ENCODE data around the gene ARPC2. TPM values are rescaled to one million over a fixed set of nuclear protein-coding genes. Genes with fewer than 3 reads are reported as not detected.
A peak's percentile ranks its signal among the peaks of the same experiment; 100 is the strongest.

ARPC2 gene
- total and polyA plus RNA-seq, 10 of the 15 experiments (the other 5 are each of a cell fraction or from before 2014, with no cell fraction given) = 440 to 980 (median 709) TPM

DNA sequence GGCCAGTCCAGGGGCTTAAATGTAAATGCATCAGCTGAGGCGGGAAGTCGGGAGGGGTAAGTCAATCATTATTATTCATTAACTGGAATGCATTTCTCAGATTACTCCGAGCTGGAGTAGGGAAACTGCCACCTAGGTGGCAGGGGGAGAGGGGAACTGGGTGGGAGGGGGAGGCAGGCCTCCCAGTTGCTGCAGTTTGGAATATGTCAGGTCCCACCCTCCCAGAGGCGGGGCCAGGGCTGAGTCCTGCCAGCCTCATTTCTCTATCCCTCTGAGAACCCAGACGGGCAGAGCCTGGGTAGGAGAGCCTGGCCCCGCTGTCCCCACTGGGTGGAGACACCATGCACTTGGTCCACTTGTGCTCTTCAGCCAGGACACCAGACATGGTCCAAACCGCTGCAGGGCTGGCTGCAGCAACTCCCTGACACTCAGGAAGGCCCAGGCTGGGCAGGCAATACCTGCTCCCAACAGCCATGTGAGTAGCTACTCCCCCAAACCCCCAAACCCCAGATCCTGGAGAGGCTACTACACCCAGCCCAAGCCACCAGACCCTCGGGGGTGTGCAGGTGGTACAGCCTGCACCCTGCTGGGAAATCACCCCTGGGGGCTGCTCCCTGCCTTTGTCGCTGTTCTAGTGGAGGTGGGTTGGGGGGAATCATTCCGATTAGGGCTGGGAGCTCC, 43.9 kb downstream of the ARPC2 start, which contains the start of gene GPBAR1:
GPBAR1 (plus strand) TSS at position 274 of the 681 bp plus-strand sequence. CDS start 1,710 bp downstream, outside the sequence.
- H4K20me1 ChIP-seq (ENCODE audit: control insufficient read depth, insufficient read depth) = no peaks in the 10 kb centered on the region
- DNase-seq (ENCODE audit: low read depth, low spot score) (no peak), ATAC-seq (no peak; the same call in 2 of the 3 replicates), FAIRE-seq (no peak)
- in situ Hi-C loops (cut with MboI) (no loop called here), intact Hi-C loops (cut with micrococcal nuclease; ENCODE audit: unreplicated experiment) (no loop called here)
- H3K4me3 ChIP-seq = no peak within 1 kb of the TSS
- peaks cover 10 to 11% of the 10 kb centered on the region in 2 experiments for H3K36me3 ChIP-seq (ENCODE audit: control insufficient read depth in 2 of 2, insufficient read depth in 2 of 2, low read length in 1 of 2)
- no peak within 1 kb of the TSS; the same call in 1 of the 2 replicates for H3K4me2 ChIP-seq (ENCODE audit: control insufficient read depth, insufficient read depth)
- peak within 1 kb of the TSS; percentile 10; the same call in 1 of the 2 replicates for H3K27ac ChIP-seq (ENCODE audit: control insufficient read depth, insufficient read depth)
- H3K79me2 ChIP-seq (ENCODE audit: control insufficient read depth, insufficient read depth, low read length) = no peaks in the 10 kb centered on the region
- peaks cover 34% of the 10 kb centered on the region for H3K4me1 ChIP-seq (ENCODE audit: control insufficient read depth, insufficient read depth, low read length)
- POLR2A ChIA-PET = interaction anchor here (1.2 kb wide), 1 partner anchor 27 kb away, joined by 3 read pairs; no protein-coding TSS in a partner anchor
- BruUV-seq (replicated peaks) = no TSS peak
- no peak within 1 kb of the TSS for H3K9ac ChIP-seq (ENCODE audit: control insufficient read depth, insufficient read depth, low read length)
- 55% methylated on average over 10 of the region's 10 CpGs for WGBS (ENCODE audit: insufficient coverage, insufficient replicate concordance, low lambda C conversion rate, missing lambda C conversion rate)
- no peaks in the 10 kb centered on the region for H3K9me3 ChIP-seq (replicated peaks; ENCODE audit: control insufficient read depth, insufficient read depth, low read length)
- CTCF ChIA-PET = interaction anchor here (1.0 to 4.7 kb wide), 3 partner anchors 11 to 73 kb away, joined by 3 to 22 read pairs (median 3); partner anchors contain the start of genes AAMP and PNKD
- no peak for TF ChIP-seq IKZF2 (IDR thresholded peaks at IDR 0.05)
- TF ChIP-seq, protein P1, sequence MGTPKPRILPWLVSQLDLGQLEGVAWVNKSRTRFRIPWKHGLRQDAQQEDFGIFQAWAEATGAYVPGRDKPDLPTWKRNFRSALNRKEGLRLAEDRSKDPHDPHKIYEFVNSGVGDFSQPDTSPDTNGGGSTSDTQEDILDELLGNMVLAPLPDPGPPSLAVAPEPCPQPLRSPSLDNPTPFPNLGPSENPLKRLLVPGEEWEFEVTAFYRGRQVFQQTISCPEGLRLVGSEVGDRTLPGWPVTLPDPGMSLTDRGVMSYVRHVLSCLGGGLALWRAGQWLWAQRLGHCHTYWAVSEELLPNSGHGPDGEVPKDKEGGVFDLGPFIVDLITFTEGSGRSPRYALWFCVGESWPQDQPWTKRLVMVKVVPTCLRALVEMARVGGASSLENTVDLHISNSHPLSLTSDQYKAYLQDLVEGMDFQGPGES (IDR thresholded peaks at IDR 0.05) = no peak
- no peak for TF ChIP-seq NFYA (IDR thresholded peaks at IDR 0.05; ENCODE audit: borderline replicate concordance, low read depth, low read length)
- TF ChIP-seq, protein P2, sequence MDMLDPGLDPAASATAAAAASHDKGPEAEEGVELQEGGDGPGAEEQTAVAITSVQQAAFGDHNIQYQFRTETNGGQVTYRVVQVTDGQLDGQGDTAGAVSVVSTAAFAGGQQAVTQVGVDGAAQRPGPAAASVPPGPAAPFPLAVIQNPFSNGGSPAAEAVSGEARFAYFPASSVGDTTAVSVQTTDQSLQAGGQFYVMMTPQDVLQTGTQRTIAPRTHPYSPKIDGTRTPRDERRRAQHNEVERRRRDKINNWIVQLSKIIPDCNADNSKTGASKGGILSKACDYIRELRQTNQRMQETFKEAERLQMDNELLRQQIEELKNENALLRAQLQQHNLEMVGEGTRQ (IDR thresholded peaks at IDR 0.05; ENCODE audit: borderline replicate concordance, low read depth, low read length) = no peak
- SMC1A ChIA-PET (ENCODE audit: uncharacterized antibody, unreplicated experiment) = interaction anchor here (0.6 kb wide), 1 partner anchor 73 kb away, joined by 3 read pairs; no protein-coding TSS in a partner anchor
- H3K27me3 ChIP-seq (replicated peaks in 1 of 2; ENCODE audit: control insufficient read depth in 2 of 2, insufficient read depth in 2 of 2, low read length in 1 of 2) = no peaks in the 10 kb centered on the region
- no peak within 1 kb of the TSS for H2AFZ ChIP-seq (ENCODE audit: control insufficient read depth, low read depth, low read length)
- RAD21 ChIA-PET (ENCODE audit: unreplicated experiment) = interaction anchor here (1.0 kb wide), 1 partner anchor 9 kb away, joined by 4 read pairs; the partner anchor contains the start of genes AAMP and PNKD

Measured in GM12878 (cell line).